GM19468 (cell line): ENCODE results near the gene ADGRG6.

Experiments
- ATAC-seq: cut with Tn5 transposase; IDR thresholded peaks from one replicate; pipeline ENCODE4 v1.9.1; 2021; ENCODE audit warnings: mild to moderate bottlenecking, moderate library complexity, moderate number of reproducible peaks; ENCODE audit not compliant: unreplicated experiment; ENCODE audit errors: extremely low read depth

The ADGRG6 gene

GRCh38 chr6:142369266-142369665, 67.5 kb downstream of the ADGRG6 start:
- no peak for ATAC-seq

- no peak for ATAC-seq
Measured at GRCh38 chr6:142372348-142372747, 70.5 kb downstream of the ADGRG6 start.

- ATAC-seq = no peak
Measured at GRCh38 chr6:142373268-142374090, 71.7 kb downstream of the ADGRG6 start.

- ATAC-seq = no peak
Measured at GRCh38 chr6:142374091-142374770, 72.4 kb downstream of the ADGRG6 start.

GRCh38 chr6:142374965-142375733, 73.3 kb downstream of the ADGRG6 start:
- ATAC-seq = no peak

- ATAC-seq = no peak
Measured at GRCh38 chr6:142376115-142376514, 74.3 kb downstream of the ADGRG6 start.

- no peak for ATAC-seq
Measured at GRCh38 chr6:142376800-142377496, 75.1 kb downstream of the ADGRG6 start.

- ATAC-seq = no peak
Measured at GRCh38 chr6:142377497-142377848, 75.7 kb downstream of the ADGRG6 start.

GRCh38 chr6:142378138-142378875, 76.5 kb downstream of the ADGRG6 start:
- ATAC-seq = no peak

- no peak for ATAC-seq
Measured at GRCh38 chr6:142380626-142381025, 78.8 kb downstream of the ADGRG6 start.

GRCh38 chr6:142381181-142381580, 79.4 kb downstream of the ADGRG6 start:
- ATAC-seq = no peak

- ATAC-seq = no peak
Measured at GRCh38 chr6:142381845-142382378, 80.1 kb downstream of the ADGRG6 start.

- no peak for ATAC-seq
Measured at GRCh38 chr6:142384519-142385254, 82.9 kb downstream of the ADGRG6 start.

- ATAC-seq = no peak
Measured at GRCh38 chr6:142385352-142385751, 83.5 kb downstream of the ADGRG6 start.

- ATAC-seq = no peak
Measured at GRCh38 chr6:142386657-142387056, 84.8 kb downstream of the ADGRG6 start.

GRCh38 chr6:142387997-142388815, 86.4 kb downstream of the ADGRG6 start:
- ATAC-seq = no peak

- no peak for ATAC-seq
Measured at GRCh38 chr6:142395266-142395665, 93.5 kb downstream of the ADGRG6 start.

- ATAC-seq = peak; percentile 85
Measured at GRCh38 chr6:142395768-142396231, 94.0 kb downstream of the ADGRG6 start.
